Lung (tissue), 12 donors: ENCODE results near the gene TSTD1. TPM values are rescaled to one million over a fixed set of nuclear protein-coding genes. Genes with fewer than 3 reads are reported as not detected.

Experiments
- ATAC-seq: fragments of 200-7000 bp; cut with Tn5 transposase; one replicate; pipeline ENCODE4 v1.9.1; 2020; ENCODE audit warnings: moderate number of reproducible peaks; ENCODE audit not compliant: insufficient read depth, low FRiP score
- DNase-seq, 3 donors: peaks; one replicate each; pipeline ENCODE4 v3.0.0-alpha.2; 2013 to 2017
- H3K27ac ChIP-seq, 2 donors: one replicate each; pipeline ENCODE4 v1.5.1; 2013; ENCODE audit warnings: mild to moderate bottlenecking in 2 of 2, moderate library complexity in 2 of 2, control low read depth in 1 of 2, inconsistent platforms in 1 of 2, low read depth in 1 of 2, low read length in 1 of 2
- H3K27me3 ChIP-seq, 3 donors: one replicate each; pipeline ENCODE4 v1.5.1; 2013; ENCODE audit warnings: low read length in 2 of 3; ENCODE audit not compliant: control insufficient read depth in 3 of 3, insufficient read depth in 3 of 3
- H3K36me3 ChIP-seq, 4 donors: one replicate each; pipeline ENCODE4 v1.5.1; 2013; ENCODE audit warnings: low read length in 4 of 4, mild to moderate bottlenecking in 1 of 4, moderate library complexity in 1 of 4; ENCODE audit not compliant: control insufficient read depth in 4 of 4, insufficient read depth in 4 of 4
- H3K4me1 ChIP-seq, 5 donors: one replicate each; pipeline ENCODE4 v1.5.1; 2013; ENCODE audit warnings: low read length in 5 of 5, mild to moderate bottlenecking in 2 of 5, moderate library complexity in 1 of 5; ENCODE audit not compliant: control insufficient read depth in 5 of 5, insufficient read depth in 5 of 5
- H3K4me3 ChIP-seq: one replicate; pipeline ENCODE4 v1.5.1; 2013; ENCODE audit warnings: mild to moderate bottlenecking, control low read depth, moderate library complexity
- H3K9ac ChIP-seq, 2 donors: one replicate each; pipeline ENCODE4 v1.5.1; 2013; ENCODE audit warnings: low read length in 2 of 2, control low read depth in 1 of 2; ENCODE audit not compliant: insufficient read depth in 1 of 2
- H3K9me3 ChIP-seq, 4 donors: one replicate each; pipeline ENCODE4 v1.5.1; 2013; ENCODE audit warnings: low read length in 3 of 4, mild to moderate bottlenecking in 1 of 4, moderate library complexity in 1 of 4; ENCODE audit not compliant: control insufficient read depth in 4 of 4, insufficient read depth in 3 of 4
- WGBS, 2 donors: extraction: QIAGEN DNeasy Blood & Tissue Kit; methylation state at CpG; one replicate each; pipeline ENCODE4 v1.1.7; 2013; 5-methylcytosine and 5-hydroxymethylcytosine counted together
- polyA plus RNA-seq, 2 donors: library from polyadenylated mRNA; stranded (reverse); fragments of 200-250 nt; gene quantifications; one replicate each; pipeline ENCODE4 v1.2.1, GENCODE V29; 2013
- total RNA-seq, 2 donors: library from RNA; depleted of rRNA in 1 of 2; stranded (reverse); fragments of >200 nt in 1 of 2; gene quantifications; one replicate each; pipeline ENCODE4 v1.2.1, GENCODE V29; 2014 to 2021
- TF ChIP-seq, protein P1 (sequence below): IDR thresholded peaks from 2 replicates; pipeline ENCODE4 v1.5.1; 2012; ENCODE audit warnings: mild to moderate bottlenecking; ENCODE audit errors: control extremely low read depth, extremely low read depth
- donor health status: control.
- donor health status: control.
- donor health status: Bipolar disorder and iron deficiency.
- donor health status: healthy.
- donor health status: DM: yes; HTN: yes; CAD: no.

TSTD1 gene
- total and polyA plus RNA-seq, 4 donors: 43.2 to 187 (median 72.8) TPM

DNA sequence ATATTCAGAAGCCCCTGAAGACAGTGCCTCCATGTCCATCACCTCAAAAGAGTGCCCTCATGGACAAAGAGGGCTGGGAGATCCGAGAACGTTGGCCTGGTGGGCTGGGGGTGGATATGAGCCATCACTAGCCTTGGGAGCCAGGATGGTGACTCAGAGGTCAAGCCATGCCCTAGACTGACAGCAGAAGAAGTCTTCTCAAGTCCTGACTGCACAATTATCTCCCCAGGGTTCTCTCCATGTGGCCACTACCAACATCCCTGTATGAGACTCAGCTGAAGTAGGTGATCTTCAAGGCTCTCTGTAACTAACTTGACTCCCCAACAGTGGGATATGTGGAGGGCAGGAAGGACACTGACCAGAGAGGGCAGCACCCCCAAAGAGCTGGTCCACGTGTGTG, 14.1 kb upstream of the TSTD1 start:
- Histone ChIP-seq H3K27me3 (peaks cover 0 to 3% (median 0%) of the 10 kb centered on the region in 3 donors), H3K36me3 (peaks cover 0 to 16% (median 0%) of the 10 kb centered on the region in 4 donors), H3K4me3 (no peak overlapping the region), H3K4me1 (no peaks in the 10 kb centered on the region), H3K9ac (no peak overlapping the region), H3K9me3 (peaks cover 0 to 5% (median 0%) of the 10 kb centered on the region in 4 donors), H3K27ac (no peak overlapping the region)
- ATAC-seq (no peak), DNase-seq (no peak)
- WGBS, 2 donors: 82 to 84% methylated on average over 3 of the region's 3 CpGs
- TF ChIP-seq, protein P1, sequence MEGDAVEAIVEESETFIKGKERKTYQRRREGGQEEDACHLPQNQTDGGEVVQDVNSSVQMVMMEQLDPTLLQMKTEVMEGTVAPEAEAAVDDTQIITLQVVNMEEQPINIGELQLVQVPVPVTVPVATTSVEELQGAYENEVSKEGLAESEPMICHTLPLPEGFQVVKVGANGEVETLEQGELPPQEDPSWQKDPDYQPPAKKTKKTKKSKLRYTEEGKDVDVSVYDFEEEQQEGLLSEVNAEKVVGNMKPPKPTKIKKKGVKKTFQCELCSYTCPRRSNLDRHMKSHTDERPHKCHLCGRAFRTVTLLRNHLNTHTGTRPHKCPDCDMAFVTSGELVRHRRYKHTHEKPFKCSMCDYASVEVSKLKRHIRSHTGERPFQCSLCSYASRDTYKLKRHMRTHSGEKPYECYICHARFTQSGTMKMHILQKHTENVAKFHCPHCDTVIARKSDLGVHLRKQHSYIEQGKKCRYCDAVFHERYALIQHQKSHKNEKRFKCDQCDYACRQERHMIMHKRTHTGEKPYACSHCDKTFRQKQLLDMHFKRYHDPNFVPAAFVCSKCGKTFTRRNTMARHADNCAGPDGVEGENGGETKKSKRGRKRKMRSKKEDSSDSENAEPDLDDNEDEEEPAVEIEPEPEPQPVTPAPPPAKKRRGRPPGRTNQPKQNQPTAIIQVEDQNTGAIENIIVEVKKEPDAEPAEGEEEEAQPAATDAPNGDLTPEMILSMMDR: no peak

GRCh38 chr1:161051219-161051618, 12.5 kb upstream of the TSTD1 start:
- no peak overlapping the region for H3K27ac ChIP-seq
- peaks cover 0 to 19% (median 0%) of the 10 kb centered on the region in 4 donors for H3K36me3 ChIP-seq
- peaks cover 0 to 9% (median 3%) of the 10 kb centered on the region in 4 donors for H3K9me3 ChIP-seq
- H3K27me3 ChIP-seq: peaks cover 0 to 3% (median 0%) of the 10 kb centered on the region in 3 donors
- H3K4me1 ChIP-seq: peaks cover 0 to 3% (median 0%) of the 10 kb centered on the region in 5 donors
- ATAC-seq (no peak), DNase-seq (no peak)
- TF ChIP-seq, protein P1: no peak
- WGBS, 2 donors: 95 to 97% methylated on average over 10 of the region's 10 CpGs
- H3K4me3 ChIP-seq: no peak overlapping the region
- H3K9ac ChIP-seq: no peak overlapping the region

DNA sequence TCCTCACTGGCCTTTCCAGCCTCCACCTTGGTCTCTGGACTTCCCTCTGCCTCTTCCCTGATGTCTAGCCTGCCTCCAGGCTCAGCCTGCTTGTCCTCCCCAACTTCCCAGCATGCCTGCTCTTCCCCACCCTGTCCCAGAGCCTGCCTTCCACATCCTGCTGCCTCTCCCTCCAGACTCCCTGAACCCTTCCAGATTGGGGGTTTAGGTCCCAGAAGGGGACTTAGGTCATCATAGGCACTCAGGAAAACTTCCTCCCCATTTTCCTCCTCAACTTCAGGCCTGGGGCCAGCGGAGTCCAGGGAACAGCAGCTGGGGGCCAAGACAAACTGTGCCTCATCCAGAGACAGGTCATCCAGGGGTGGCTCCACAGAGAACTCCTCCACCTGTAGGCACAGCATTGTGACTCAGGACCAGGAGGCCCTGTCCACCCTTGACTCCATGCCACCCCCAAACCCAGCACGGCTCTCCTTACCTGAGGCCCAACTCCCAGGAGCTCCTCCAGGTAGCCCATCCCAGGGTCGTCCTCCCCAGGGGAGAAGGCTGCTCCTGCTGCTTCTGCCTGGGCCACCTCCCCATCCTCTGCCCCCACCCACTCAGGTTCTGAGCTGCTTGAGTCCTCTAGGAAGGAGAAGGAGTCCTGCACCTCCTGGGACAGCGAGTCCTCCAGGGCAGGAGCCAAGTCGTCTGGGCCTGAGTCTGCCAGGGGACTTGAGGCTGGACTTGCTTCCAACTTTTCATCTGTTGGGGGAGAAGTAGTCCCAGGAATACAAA, 10.4 kb upstream of the TSTD1 start:
- peaks cover 0 to 15% (median 0%) of the 10 kb centered on the region in 4 donors for H3K36me3 ChIP-seq
- WGBS, 2 donors: 91 to 95% methylated on average over 5 of the region's 5 CpGs
- H3K9me3 ChIP-seq: peaks cover 0 to 10% (median 4%) of the 10 kb centered on the region in 4 donors
- H3K27me3 ChIP-seq: peaks cover 0 to 3% (median 0%) of the 10 kb centered on the region in 3 donors
- H3K4me3 ChIP-seq: no peak overlapping the region
- H3K4me1 ChIP-seq: peaks cover under 1 to 10% (median 4%) of the 10 kb centered on the region in 5 donors
- DNase-seq: no peak
- H3K9ac ChIP-seq: no peak overlapping the region
- TF ChIP-seq, protein P1: no peak
- no peak for ATAC-seq
- H3K27ac ChIP-seq: no peak overlapping the region
